Gastrocnemius medialis (tissue), 4 donors: ENCODE results near the gene WIPF3. TPM values are rescaled to one million over a fixed set of nuclear protein-coding genes. Genes with fewer than 3 reads are reported as not detected.
A peak's percentile ranks its signal among the peaks of the same experiment; 100 is the strongest.

Experiments
- ATAC-seq, 2 donors: fragments of 150-250 bp; one replicate each; pipeline ENCODE4 v1.9.1; 2016
- DNase-seq, 2 donors: peaks; one replicate each; pipeline ENCODE4 v3.0.0-alpha.2; 2019
- H3K27ac ChIP-seq, 4 donors: fragments of 200-600 bp; sonication (generic); 1 replicate in 1 of 4; 2 replicates in 3 of 4; pipeline ENCODE4 v1.5.1; 2016 to 2018; ENCODE audit warnings: mild to moderate bottlenecking in 2 of 4, moderate library complexity in 1 of 4
- H3K27me3 ChIP-seq, 3 donors: fragments of 200-600 bp; sonication (generic) in 2 of 3; 1 replicate in 1 of 3; 2 replicates in 2 of 3; pipeline versions ENCODE4 v1.5.1 to v1.6.0; 2016 to 2019; ENCODE audit warnings: mild to moderate bottlenecking in 1 of 3, moderate library complexity in 1 of 3
- H3K36me3 ChIP-seq, 2 donors: fragments of 200-600 bp; sonication (generic) in 1 of 2; one replicate each; pipeline ENCODE4 v1.5.1; 2017 to 2018
- H3K4me1 ChIP-seq, 2 donors: fragments of 200-600 bp; sonication (generic) in 1 of 2; one replicate each; pipeline ENCODE4 v1.5.1; 2016 to 2017; ENCODE audit warnings: mild to moderate bottlenecking in 2 of 2
- H3K4me3 ChIP-seq, 4 donors: fragments of 200-600 bp; sonication (generic) in 3 of 4; 1 replicate in 1 of 4; 2 replicates in 3 of 4; pipeline ENCODE4 v1.5.1; 2016 to 2019; ENCODE audit warnings: mild to moderate bottlenecking in 2 of 4
- H3K9me3 ChIP-seq, 3 donors: fragments of 200-600 bp; sonication (generic) in 2 of 3; 1 replicate in 1 of 3; 2 replicates in 2 of 3; pipeline ENCODE4 v1.5.1; 2016 to 2019
- CTCF ChIP-seq, 5 experiments: fragments of 450-650 bp in 3 of 5; fragments of 200-600 bp in 2 of 5; sonication (generic) in 2 of 5; IDR thresholded peaks in 4 of 5; conservative IDR thresholded peaks in 1 of 5; 1 replicate in 4 of 5; 2 replicates in 1 of 5; pipeline ENCODE4 v1.5.1; 2016 to 2019; ENCODE audit warnings: antibody characterized with exemption in 5 of 5, mild to moderate bottlenecking in 3 of 5, moderate library complexity in 3 of 5
- POLR2A ChIP-seq, 2 donors: fragments of 450-650 bp; IDR thresholded peaks; one replicate each; pipeline ENCODE4 v1.6.1; 2017; ENCODE audit warnings: antibody characterized with exemption in 2 of 2, mild to moderate bottlenecking in 2 of 2, moderate library complexity in 2 of 2
- in situ Hi-C, 4 donors: fragments of 200-750 bp; cut with MboI; loops; one replicate each; pipeline versions ENCODE4 v1.15.0 to v1.8.0; 2017; ENCODE audit warnings: low sequenced_read_pairs in 4 of 4
- intact Hi-C: fragments of 100-400 bp; cut with DNase I; formaldehyde crosslinking; loops from one replicate; pipeline ENCODE4 v1.15.1; 2023; ENCODE audit warnings: low total_unique reads
- total RNA-seq, 4 donors: library from RNA; depleted of rRNA; stranded (reverse); fragments of >200 nt; gene quantifications; one replicate each; pipeline versions ENCODE4 v1.1.0 to v1.2.3, GENCODE V29; 2016

The WIPF3 gene
- total RNA-seq, 4 donors from 2014 or later: 4.2 to 9.9 (median 8.3) TPM

GRCh38 chr7:29860186-29860585, 53.9 kb downstream of the WIPF3 start:
- in situ Hi-C loops (no loop called here), intact Hi-C loops (no loop called here)
- Histone ChIP-seq H3K36me3 (no peaks in the 10 kb centered on the region), H3K27ac (peak overlapping the region; percentile 82 to 96 (median 92)), H3K9me3 (no peaks in the 10 kb centered on the region), H3K27me3 (no peaks in the 10 kb centered on the region), H3K4me3 (no peak overlapping the region), H3K4me1 (peaks cover 72 to 93% of the 10 kb centered on the region in 2 donors)
- DNase-seq (no peak), ATAC-seq (no peak)
- TF ChIP-seq CTCF (IDR thresholded peaks at IDR 0.05 in 4 of 5, conservative IDR thresholded peaks at IDR 0.05 in 1 of 5): no peak
- TF ChIP-seq POLR2A (IDR thresholded peaks at IDR 0.05): no peak

GRCh38 chr7:29861884-29862283, 55.6 kb downstream of the WIPF3 start:
- intact Hi-C loops (no loop called here), in situ Hi-C loops (no loop called here)
- Histone ChIP-seq H3K4me1 (peaks cover 86 to 95% of the 10 kb centered on the region in 2 donors), H3K9me3 (no peaks in the 10 kb centered on the region), H3K36me3 (no peaks in the 10 kb centered on the region), H3K27ac (peak overlapping the region; percentile 27 to 96 (median 70)), H3K4me3 (no peak overlapping the region), H3K27me3 (no peaks in the 10 kb centered on the region)
- TF ChIP-seq CTCF (IDR thresholded peaks at IDR 0.05 in 4 of 5, conservative IDR thresholded peaks at IDR 0.05 in 1 of 5) (no peak), POLR2A (IDR thresholded peaks at IDR 0.05) (no peak)
- no peak for DNase-seq
- ATAC-seq: no peak

GRCh38 chr7:29864656-29865055, 58.3 kb downstream of the WIPF3 start:
- H3K9me3 ChIP-seq: no peaks in the 10 kb centered on the region
- TF ChIP-seq POLR2A (IDR thresholded peaks at IDR 0.05) (no peak), CTCF (IDR thresholded peaks at IDR 0.05 in 4 of 5, conservative IDR thresholded peaks at IDR 0.05 in 1 of 5) (no peak)
- ATAC-seq: no peak
- intact Hi-C loops: loop anchor here (5.0 kb wide), 1 partner anchor 97 kb away; no protein-coding TSS in a partner anchor
- H3K27ac ChIP-seq: peak overlapping the region; percentile 84 to 96 (median 89)
- H3K4me1 ChIP-seq: peaks cover 76 to 83% of the 10 kb centered on the region in 2 donors
- no peaks in the 10 kb centered on the region for H3K36me3 ChIP-seq
- no peak overlapping the region for H3K4me3 ChIP-seq
- H3K27me3 ChIP-seq: no peaks in the 10 kb centered on the region
- DNase-seq: no peak
- in situ Hi-C loops: no loop called here

GRCh38 chr7:29865526-29865925, 59.2 kb downstream of the WIPF3 start:
- TF ChIP-seq POLR2A (IDR thresholded peaks at IDR 0.05) (no peak), CTCF (IDR thresholded peaks at IDR 0.05 in 4 of 5, conservative IDR thresholded peaks at IDR 0.05 in 1 of 5) (no peak)
- Histone ChIP-seq H3K36me3 (no peaks in the 10 kb centered on the region), H3K4me3 (no peak overlapping the region), H3K27me3 (no peaks in the 10 kb centered on the region), H3K4me1 (peaks cover 76 to 78% of the 10 kb centered on the region in 2 donors), H3K9me3 (no peaks in the 10 kb centered on the region), H3K27ac (peak overlapping the region; percentile 84 to 96 (median 89))
- in situ Hi-C loops (no loop called here), intact Hi-C loops (loop anchor here (5.0 kb wide), 1 partner anchor 98 kb away; no protein-coding TSS in a partner anchor)
- DNase-seq (peak in 1 of 2 donors; percentile 39), ATAC-seq (peak in 1 of 2 donors; percentile 29)

- Histone ChIP-seq H3K4me1 (peaks cover 69 to 77% of the 10 kb centered on the region in 2 donors), H3K4me3 (peak overlapping the region; percentile 11 to 42 (median 32)), H3K27me3 (no peaks in the 10 kb centered on the region), H3K36me3 (no peaks in the 10 kb centered on the region), H3K9me3 (no peaks in the 10 kb centered on the region), H3K27ac (peak overlapping the region; percentile 84 to 96 (median 89))
- in situ Hi-C loops: no loop called here
- TF ChIP-seq CTCF (IDR thresholded peaks at IDR 0.05 in 4 of 5, conservative IDR thresholded peaks at IDR 0.05 in 1 of 5) (no peak), POLR2A (IDR thresholded peaks at IDR 0.05) (peak in 1 of 2 donors; percentile 15)
- ATAC-seq (peak; percentile 90 to 91), DNase-seq (peak; percentile 70 to 80)
- intact Hi-C loops: loop anchor here (5.0 kb wide), 1 partner anchor 99 kb away; no protein-coding TSS in a partner anchor
Measured at GRCh38 chr7:29866490-29866930, 60.2 kb downstream of the WIPF3 start.
